Stromal cell of bone marrow (primary cell): ENCODE results near the gene GZMM.
A peak's percentile ranks its signal among the peaks of the same experiment; 100 is the strongest.

Experiments
- DNase-seq: peaks from one replicate; pipeline ENCODE4 v3.0.0-alpha.2; 2012; ENCODE audit warnings: low read depth

GZMM gene

GRCh38 chr19:512547-513365 is 31.1 kb upstream of the GZMM start:
- DNase-seq = no peak

DNA sequence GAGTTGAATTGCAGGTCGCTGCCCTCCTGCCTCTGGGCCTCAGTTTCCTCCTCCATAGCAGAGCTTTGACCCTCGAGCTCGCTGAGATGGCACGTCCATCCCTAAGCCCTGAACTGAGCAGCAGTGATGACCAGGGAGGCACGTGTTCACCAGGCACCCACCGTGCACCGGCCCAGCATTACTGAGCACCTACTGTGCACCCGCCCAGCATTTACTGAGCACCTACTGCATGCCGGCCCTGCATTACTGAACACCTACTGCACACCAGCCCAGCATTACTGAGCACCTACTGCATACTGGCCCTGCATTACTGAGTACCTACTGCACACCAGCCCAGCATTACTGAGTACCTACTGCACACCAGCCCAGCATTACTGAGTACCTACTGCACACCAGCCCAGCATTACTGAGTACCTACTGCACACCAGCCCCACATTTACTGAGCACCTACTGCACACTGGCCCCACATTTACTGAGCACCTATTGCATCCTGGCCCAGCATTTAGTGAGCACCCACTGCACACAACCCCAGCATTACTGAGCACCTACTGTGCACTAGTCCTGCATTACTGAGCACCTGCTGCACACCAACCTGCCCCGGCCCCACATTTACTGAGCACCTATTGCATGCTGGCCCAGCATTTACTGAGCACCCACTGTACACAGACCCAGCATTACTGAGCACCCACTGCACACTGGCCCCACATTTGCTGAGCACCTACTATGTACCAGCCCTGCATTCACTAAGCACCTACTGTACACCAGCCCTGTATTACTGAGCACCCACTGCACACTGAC is 30.3 kb upstream of the GZMM start:
- DNase-seq = no peak

DNA sequence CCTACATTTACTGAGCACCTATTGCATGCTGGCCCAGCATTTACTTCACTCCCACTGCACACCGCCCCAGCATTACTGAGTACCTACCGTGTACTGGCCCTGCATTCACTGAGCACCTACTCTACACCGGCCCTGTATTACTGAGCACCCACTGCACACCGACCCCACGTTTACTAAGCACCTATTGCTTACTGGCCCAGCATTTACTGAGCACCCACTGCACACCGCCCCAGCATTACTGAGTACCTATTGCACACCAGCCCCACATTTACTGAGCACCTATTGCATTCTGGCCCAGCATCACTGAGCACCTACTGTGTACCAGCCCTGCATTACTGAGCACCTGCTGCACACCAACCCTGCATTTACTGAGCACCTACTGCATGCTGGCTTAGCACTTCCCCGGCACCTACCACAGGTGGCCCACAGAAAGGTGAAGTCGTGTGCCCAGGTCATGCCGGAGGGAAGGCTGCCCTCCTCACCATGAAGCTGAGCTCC is 29.6 kb upstream of the GZMM start:
- no peak for DNase-seq

- DNase-seq = no peak
Measured at GRCh38 chr19:517721-518597, 25.9 kb upstream of the GZMM start.

- DNase-seq = no peak
Measured at GRCh38 chr19:518598-519231, 25.1 kb upstream of the GZMM start.

DNA sequence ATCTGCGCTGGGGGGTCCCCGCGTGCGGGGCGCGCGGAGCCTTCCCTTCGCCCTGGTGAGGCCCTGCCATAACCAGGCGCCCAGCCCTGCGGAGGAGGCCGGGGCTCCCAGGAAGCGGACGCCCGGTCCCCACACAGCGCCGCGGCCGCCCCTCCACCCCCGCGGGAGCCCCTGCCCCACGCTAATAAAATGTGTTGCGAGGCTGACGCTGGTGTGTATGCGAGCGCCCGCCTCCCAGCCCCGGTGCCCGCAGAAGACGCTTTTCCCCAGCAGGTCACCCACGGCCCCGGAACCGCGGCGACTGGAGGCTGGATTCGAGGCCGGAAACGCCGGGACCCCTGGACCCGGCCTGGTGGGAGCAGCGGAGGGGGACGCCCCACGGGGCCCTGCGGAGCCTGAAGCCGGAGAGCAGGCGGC is 24.4 kb upstream of the GZMM start:
- DNase-seq = no peak

GRCh38 chr19:522726-523125 is 21.1 kb upstream of the GZMM start:
- DNase-seq = no peak

- no peak for DNase-seq
Measured at GRCh38 chr19:524062-524674, 19.7 kb upstream of the GZMM start.

DNA sequence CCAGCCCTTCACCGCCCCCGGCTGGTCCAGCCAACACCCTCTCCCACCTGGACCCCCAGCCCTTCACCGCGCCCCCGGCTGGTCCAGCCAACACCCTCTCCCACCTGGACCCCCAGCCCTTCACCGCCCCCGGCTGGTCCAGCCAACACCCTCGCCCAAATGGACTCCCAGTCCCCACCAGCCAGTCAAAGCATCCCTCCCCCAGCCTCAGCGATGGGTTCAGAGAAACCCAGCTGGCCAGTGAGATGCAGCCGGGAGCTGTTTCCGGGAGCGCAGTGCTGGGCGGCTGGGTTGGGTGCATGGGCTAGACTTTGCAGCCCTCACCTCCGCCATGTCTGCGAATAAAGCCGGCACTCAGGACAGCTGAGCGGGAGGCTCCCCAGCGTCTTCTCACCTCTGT is 18.8 kb upstream of the GZMM start:
- no peak for DNase-seq

- no peak for DNase-seq
Measured at GRCh38 chr19:525857-526419, 17.9 kb upstream of the GZMM start.

GRCh38 chr19:530134-531008 is 13.5 kb upstream of the GZMM start:
- no peak for DNase-seq

GRCh38 chr19:531009-531752 is 12.7 kb upstream of the GZMM start:
- DNase-seq = peak; percentile 48

DNA sequence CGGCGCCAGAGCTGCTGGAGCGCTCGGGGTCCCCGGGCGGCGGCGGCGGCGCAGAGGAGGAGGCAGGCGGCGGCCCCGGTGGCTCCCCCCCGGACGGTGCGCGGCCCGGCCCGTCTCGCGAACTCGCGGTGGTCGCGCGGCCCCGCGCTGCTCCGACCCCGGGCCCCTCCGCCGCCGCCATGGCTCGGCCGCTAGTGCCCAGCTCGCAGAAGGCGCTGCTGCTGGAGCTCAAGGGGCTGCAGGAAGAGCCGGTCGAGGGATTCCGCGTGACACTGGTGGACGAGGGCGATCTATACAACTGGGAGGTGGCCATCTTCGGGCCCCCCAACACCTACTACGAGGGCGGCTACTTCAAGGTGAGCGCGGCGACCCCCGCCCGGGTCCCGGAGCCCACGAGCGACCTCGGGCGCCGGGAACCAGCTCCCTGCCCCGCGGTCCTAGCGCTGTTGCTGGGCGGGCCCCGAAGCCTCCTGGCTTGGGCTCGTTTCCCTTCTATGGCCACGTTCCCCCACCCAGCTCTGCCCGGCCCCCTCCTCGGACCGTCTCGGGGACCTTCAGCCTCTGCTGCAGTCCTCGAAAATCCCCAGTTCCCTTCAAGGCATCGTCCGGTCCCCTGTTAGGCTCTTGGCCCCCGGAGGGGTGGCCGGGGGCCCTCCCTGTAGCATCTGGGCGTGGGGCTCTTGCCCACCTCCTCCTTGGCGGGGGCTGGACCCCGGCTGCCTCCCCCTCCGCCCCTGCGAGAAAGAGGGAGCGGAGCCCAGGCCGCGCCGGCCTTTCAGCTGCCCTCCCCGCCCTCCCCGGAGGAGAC is 11.9 kb upstream of the GZMM start, which contains the start of gene CDC34:
Gene CDC34 (plus strand): TSS at position 8 of the 808 bp plus-strand sequence. CDS start 172 bp downstream, at position 180.
- DNase-seq = no peak

DNA sequence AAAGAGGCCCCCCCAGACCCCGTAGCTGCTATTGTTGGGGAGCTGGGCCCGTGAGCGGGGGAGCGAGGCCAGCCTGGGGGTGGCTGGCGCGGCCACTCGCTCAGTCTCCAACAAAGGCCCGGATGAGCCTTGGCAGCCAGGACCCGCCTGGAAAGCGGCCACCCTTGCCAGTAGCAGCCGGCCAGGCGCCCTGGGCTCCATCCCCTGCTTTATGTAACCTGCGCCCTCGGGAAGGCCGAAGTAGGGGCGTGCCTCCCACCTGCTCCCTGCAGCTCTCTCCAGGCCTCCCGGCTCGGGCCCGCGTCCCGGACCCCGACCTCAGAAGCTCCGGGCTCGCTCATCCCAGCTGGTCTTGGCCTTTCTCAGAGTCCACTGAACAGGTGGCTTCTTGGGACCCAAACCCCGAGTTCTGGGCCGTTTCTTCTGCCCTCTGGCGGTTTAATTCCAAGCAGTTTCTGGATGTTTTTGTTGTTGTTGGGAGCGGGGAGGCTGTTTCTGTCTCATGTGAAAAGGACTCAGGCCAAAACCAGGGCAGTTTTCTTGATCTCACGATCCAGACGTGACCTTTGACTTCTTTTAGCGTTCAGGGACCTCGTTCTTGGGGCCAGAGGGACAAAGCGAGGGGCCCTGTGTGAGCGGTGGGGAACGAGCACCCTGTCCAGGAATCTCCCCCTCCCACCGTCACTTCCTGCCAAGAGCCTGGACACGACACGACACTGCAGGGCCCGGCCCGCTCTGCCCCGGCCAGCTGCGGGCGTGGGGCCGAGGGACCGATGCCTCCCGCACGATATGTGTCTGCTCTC is 11.1 kb upstream of the GZMM start:
- peak; percentile 58 for DNase-seq

DNA sequence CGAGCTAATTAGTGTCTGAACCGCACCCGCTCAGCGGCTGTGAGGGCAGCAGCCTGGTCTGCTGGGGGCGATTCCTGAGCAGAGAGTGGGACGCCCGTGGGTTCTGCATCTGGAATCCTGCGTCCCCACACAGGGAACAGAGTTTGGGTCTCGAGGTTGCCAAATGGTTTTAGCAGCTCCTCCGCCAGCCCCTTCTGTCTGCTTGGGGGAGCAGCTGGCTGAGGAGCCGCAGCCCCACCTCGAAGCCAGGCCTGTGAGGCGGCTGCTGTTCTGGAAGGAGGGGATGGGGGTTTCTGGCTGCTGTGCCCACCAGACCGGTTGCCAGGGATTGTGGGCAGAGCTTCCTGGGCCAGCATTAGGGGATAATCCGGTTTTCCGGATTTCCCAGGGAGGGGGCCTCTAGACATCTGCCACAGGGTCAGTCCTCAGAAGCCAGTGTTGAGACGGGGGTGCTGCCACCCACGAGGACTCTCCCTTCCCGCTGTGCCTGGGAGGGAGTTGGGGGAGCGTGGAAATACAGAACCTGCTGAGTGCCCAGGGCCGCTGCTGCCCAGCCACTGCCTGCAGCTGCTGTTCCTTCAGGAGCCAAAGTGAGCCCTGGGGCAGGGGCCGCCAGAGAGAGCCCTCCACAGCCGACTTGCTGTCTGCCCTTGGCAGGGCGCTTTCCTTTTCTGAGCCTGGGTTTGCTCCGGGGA is 10.3 kb upstream of the GZMM start:
- DNase-seq = no peak

GRCh38 chr19:534088-534487 is 9.8 kb upstream of the GZMM start:
- DNase-seq = no peak
